Gastrocnemius medialis (tissue), 4 donors: ENCODE measurements around the gene PLPP7. TPM values are rescaled to one million over a fixed set of nuclear protein-coding genes. Genes with fewer than 3 reads are reported as not detected.

Experiments used
- ATAC-seq, 2 donors: fragments of 150-250 bp; one replicate each; pipeline ENCODE4 v1.9.1; 2016
- DNase-seq, 2 donors: peaks; one replicate each; pipeline ENCODE4 v3.0.0-alpha.2; 2019
- H3K27ac ChIP-seq, 4 donors: fragments of 200-600 bp; sonication (generic); 1 replicate in 1 of 4; 2 replicates in 3 of 4; pipeline ENCODE4 v1.5.1; 2016 to 2018; ENCODE audit warnings: mild to moderate bottlenecking in 2 of 4, moderate library complexity in 1 of 4
- H3K27me3 ChIP-seq, 3 donors: fragments of 200-600 bp; sonication (generic) in 2 of 3; 1 replicate in 1 of 3; 2 replicates in 2 of 3; pipeline versions ENCODE4 v1.5.1 to v1.6.0; 2016 to 2019; ENCODE audit warnings: mild to moderate bottlenecking in 1 of 3, moderate library complexity in 1 of 3
- H3K36me3 ChIP-seq, 2 donors: fragments of 200-600 bp; sonication (generic) in 1 of 2; one replicate each; pipeline ENCODE4 v1.5.1; 2017 to 2018
- H3K4me1 ChIP-seq, 2 donors: fragments of 200-600 bp; sonication (generic) in 1 of 2; one replicate each; pipeline ENCODE4 v1.5.1; 2016 to 2017; ENCODE audit warnings: mild to moderate bottlenecking in 2 of 2
- H3K4me3 ChIP-seq, 4 donors: fragments of 200-600 bp; sonication (generic) in 3 of 4; 1 replicate in 1 of 4; 2 replicates in 3 of 4; pipeline ENCODE4 v1.5.1; 2016 to 2019; ENCODE audit warnings: mild to moderate bottlenecking in 2 of 4
- H3K9me3 ChIP-seq, 3 donors: fragments of 200-600 bp; sonication (generic) in 2 of 3; 1 replicate in 1 of 3; 2 replicates in 2 of 3; pipeline ENCODE4 v1.5.1; 2016 to 2019
- CTCF ChIP-seq, 5 experiments: fragments of 450-650 bp in 3 of 5; fragments of 200-600 bp in 2 of 5; sonication (generic) in 2 of 5; IDR thresholded peaks in 4 of 5; conservative IDR thresholded peaks in 1 of 5; 1 replicate in 4 of 5; 2 replicates in 1 of 5; pipeline ENCODE4 v1.5.1; 2016 to 2019; ENCODE audit warnings: antibody characterized with exemption in 5 of 5, mild to moderate bottlenecking in 3 of 5, moderate library complexity in 3 of 5
- POLR2A ChIP-seq, 2 donors: fragments of 450-650 bp; IDR thresholded peaks; one replicate each; pipeline ENCODE4 v1.6.1; 2017; ENCODE audit warnings: antibody characterized with exemption in 2 of 2, mild to moderate bottlenecking in 2 of 2, moderate library complexity in 2 of 2
- in situ Hi-C, 4 donors: fragments of 200-750 bp; cut with MboI; loops; one replicate each; pipeline versions ENCODE4 v1.15.0 to v1.8.0; 2017; ENCODE audit warnings: low sequenced_read_pairs in 4 of 4
- intact Hi-C: fragments of 100-400 bp; cut with DNase I; formaldehyde crosslinking; loops from one replicate; pipeline ENCODE4 v1.15.1; 2023; ENCODE audit warnings: low total_unique reads
- total RNA-seq, 4 donors: library from RNA; depleted of rRNA; stranded (reverse); fragments of >200 nt; gene quantifications; one replicate each; pipeline versions ENCODE4 v1.1.0 to v1.2.3, GENCODE V29; 2016

The PLPP7 gene
- total RNA-seq, 4 donors from 2014 or later: 110 to 395 (median 184) TPM

- H3K27ac ChIP-seq: peak overlapping the region; percentile 96 to 100 (median 98)
- DNase-seq: no peak
- H3K27me3 ChIP-seq: no peaks in the 10 kb centered on the region
- no peak for ATAC-seq
- no peaks in the 10 kb centered on the region for H3K36me3 ChIP-seq
- H3K4me3 ChIP-seq: no peak overlapping the region
- H3K9me3 ChIP-seq: no peaks in the 10 kb centered on the region
- H3K4me1 ChIP-seq: peaks cover 22 to 29% of the 10 kb centered on the region in 2 donors
- TF ChIP-seq CTCF (IDR thresholded peaks at IDR 0.05 in 4 of 5, conservative IDR thresholded peaks at IDR 0.05 in 1 of 5): no peak
- no peak for TF ChIP-seq POLR2A (IDR thresholded peaks at IDR 0.05)
- intact Hi-C loops (loop anchor here (5.0 kb wide), 1 partner anchor 51 kb away; no protein-coding TSS in a partner anchor), in situ Hi-C loops (no loop called here)
Measured at GRCh38 chr9:131281119-131281965, 8.2 kb upstream of the PLPP7 start.

- TF ChIP-seq POLR2A (IDR thresholded peaks at IDR 0.05) (no peak), CTCF (IDR thresholded peaks at IDR 0.05 in 4 of 5, conservative IDR thresholded peaks at IDR 0.05 in 1 of 5) (no peak)
- no peaks in the 10 kb centered on the region for H3K27me3 ChIP-seq
Measured at GRCh38 chr9:131282175-131282574, 7.3 kb upstream of the PLPP7 start.

GRCh38 chr9:131282688-131283422 is 6.7 kb upstream of the PLPP7 start:
- H3K27ac ChIP-seq: peak overlapping the region; percentile 96 to 100 (median 98)
- no peaks in the 10 kb centered on the region for H3K36me3 ChIP-seq
- no peaks in the 10 kb centered on the region for H3K27me3 ChIP-seq
- H3K9me3 ChIP-seq: no peaks in the 10 kb centered on the region
- TF ChIP-seq CTCF (IDR thresholded peaks at IDR 0.05 in 4 of 5, conservative IDR thresholded peaks at IDR 0.05 in 1 of 5): no peak
- TF ChIP-seq POLR2A (IDR thresholded peaks at IDR 0.05): peak; percentile 52 to 58
- in situ Hi-C loops: no loop called here
- intact Hi-C loops: loop anchor here (5.0 kb wide), 1 partner anchor 49 kb away; no protein-coding TSS in a partner anchor
- peak overlapping the region; percentile 46 to 63 (median 54) for H3K4me3 ChIP-seq
- ATAC-seq (peak; percentile 81 to 87), DNase-seq (peak; percentile 76 to 87)
- H3K4me1 ChIP-seq: peaks cover 32 to 41% of the 10 kb centered on the region in 2 donors

More at GRCh38 chr9:131282175-131282574, 7.3 kb upstream of the PLPP7 start:
- Histone ChIP-seq H3K9me3 (no peaks in the 10 kb centered on the region), H3K4me3 (peak overlapping the region; percentile 46 to 63 (median 54)), H3K27ac (peak overlapping the region; percentile 96 to 100 (median 98)), H3K36me3 (no peaks in the 10 kb centered on the region), H3K4me1 (peaks cover 26 to 34% of the 10 kb centered on the region in 2 donors)
- DNase-seq (no peak), ATAC-seq (peak in 1 of 2 donors; percentile 1)
- intact Hi-C loops (loop anchor here (5.0 kb wide), 1 partner anchor 50 kb away; no protein-coding TSS in a partner anchor), in situ Hi-C loops (no loop called here)

GRCh38 chr9:131284856-131285255 is 4.7 kb upstream of the PLPP7 start:
- in situ Hi-C loops: no loop called here
- Histone ChIP-seq H3K27ac (peak overlapping the region; percentile 96 to 100 (median 98)), H3K27me3 (no peaks in the 10 kb centered on the region), H3K36me3 (no peaks in the 10 kb centered on the region), H3K4me3 (no peak overlapping the region), H3K4me1 (peaks cover 47 to 52% of the 10 kb centered on the region in 2 donors), H3K9me3 (no peaks in the 10 kb centered on the region)
- intact Hi-C loops: loop anchor here (5.0 kb wide), 1 partner anchor 47 kb away; no protein-coding TSS in a partner anchor
- no peak for DNase-seq
- ATAC-seq: no peak
- no peak for TF ChIP-seq CTCF (IDR thresholded peaks at IDR 0.05 in 4 of 5, conservative IDR thresholded peaks at IDR 0.05 in 1 of 5)
